ENCODE data around the gene NAB1. TPM values are rescaled to one million over a fixed set of nuclear protein-coding genes. Genes with fewer than 3 reads are reported as not detected.

Gene NAB1
- total RNA-seq, 1 donor from 2014 or later = 25.4 TPM

GRCh38 chr2:190636361-190636760, 12.5 kb upstream of the NAB1 start:
- no peak for TF ChIP-seq CTCF (IDR thresholded peaks at IDR 0.05; ENCODE audit: insufficient read depth, low read length, poor library complexity, severe bottlenecking)
- no peak for DNase-seq (ENCODE audit: low read depth)
- no peaks in the 10 kb centered on the region for H3K27me3 ChIP-seq (ENCODE audit: control insufficient read depth, insufficient read depth, low read length)
- no peak overlapping the region for H3K4me3 ChIP-seq (ENCODE audit: low read depth, low read length)
- H3K36me3 ChIP-seq (ENCODE audit: control insufficient read depth, insufficient read depth, low read length) = no peaks in the 10 kb centered on the region

- no peak for TF ChIP-seq CTCF (IDR thresholded peaks at IDR 0.05; ENCODE audit: insufficient read depth, low read length, poor library complexity, severe bottlenecking)
- H3K4me3 ChIP-seq (ENCODE audit: low read depth, low read length) = no peak overlapping the region
- no peak for DNase-seq (ENCODE audit: low read depth)
- H3K36me3 ChIP-seq (ENCODE audit: control insufficient read depth, insufficient read depth, low read length) = no peaks in the 10 kb centered on the region
- no peaks in the 10 kb centered on the region for H3K27me3 ChIP-seq (ENCODE audit: control insufficient read depth, insufficient read depth, low read length)
These were observed 11.6 kb upstream of the NAB1 start for GRCh38 chr2:190637281-190637734.

DNA sequence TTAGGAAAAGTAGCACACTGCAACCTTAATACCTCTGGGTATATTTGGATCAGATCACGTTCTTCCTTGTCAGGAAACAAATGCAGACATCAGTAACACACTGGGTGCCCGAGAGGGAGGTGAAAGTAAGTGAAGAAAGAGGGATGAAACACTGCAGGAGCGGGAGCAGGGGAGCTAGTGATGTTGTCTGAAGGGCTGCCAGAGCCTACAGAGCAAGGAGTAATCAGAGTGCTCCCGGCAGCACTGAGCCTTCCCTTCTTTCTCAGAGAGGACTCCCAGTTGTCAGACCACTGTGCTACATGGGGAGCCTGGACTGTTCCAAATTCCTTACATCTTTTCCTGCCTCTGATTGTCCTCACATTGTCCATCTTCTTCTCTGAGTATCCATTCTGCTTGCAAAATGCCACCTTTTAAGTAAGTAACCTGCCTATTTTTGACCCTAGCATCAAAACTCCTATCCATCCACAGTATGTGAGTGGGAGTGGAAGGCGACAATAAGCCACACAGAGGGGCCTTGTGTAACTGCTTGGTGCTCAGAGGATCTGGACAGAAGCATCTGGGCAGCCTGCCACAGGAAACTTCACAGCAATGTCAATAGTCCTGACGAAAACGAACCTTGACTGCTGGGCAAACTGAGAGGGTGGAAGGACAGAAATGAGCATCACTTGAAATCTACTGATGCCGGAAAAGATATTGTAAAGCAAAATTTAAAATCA, 10.8 kb upstream of the NAB1 start:
- DNase-seq (ENCODE audit: low read depth) = no peak
- Histone ChIP-seq H3K4me3 (ENCODE audit: low read depth, low read length) (no peak overlapping the region), H3K27me3 (ENCODE audit: control insufficient read depth, insufficient read depth, low read length) (no peaks in the 10 kb centered on the region), H3K36me3 (ENCODE audit: control insufficient read depth, insufficient read depth, low read length) (no peaks in the 10 kb centered on the region)
- TF ChIP-seq CTCF (IDR thresholded peaks at IDR 0.05; ENCODE audit: insufficient read depth, low read length, poor library complexity, severe bottlenecking) = no peak

- H3K36me3 ChIP-seq (ENCODE audit: control insufficient read depth, insufficient read depth, low read length) = no peaks in the 10 kb centered on the region
- no peak for DNase-seq (ENCODE audit: low read depth)
- TF ChIP-seq CTCF (IDR thresholded peaks at IDR 0.05; ENCODE audit: insufficient read depth, low read length, poor library complexity, severe bottlenecking) = no peak
- H3K27me3 ChIP-seq (ENCODE audit: control insufficient read depth, insufficient read depth, low read length) = no peaks in the 10 kb centered on the region
- no peak overlapping the region for H3K4me3 ChIP-seq (ENCODE audit: low read depth, low read length)
These were observed 8.8 kb upstream of the NAB1 start for GRCh38 chr2:190640117-190640516.

DNA sequence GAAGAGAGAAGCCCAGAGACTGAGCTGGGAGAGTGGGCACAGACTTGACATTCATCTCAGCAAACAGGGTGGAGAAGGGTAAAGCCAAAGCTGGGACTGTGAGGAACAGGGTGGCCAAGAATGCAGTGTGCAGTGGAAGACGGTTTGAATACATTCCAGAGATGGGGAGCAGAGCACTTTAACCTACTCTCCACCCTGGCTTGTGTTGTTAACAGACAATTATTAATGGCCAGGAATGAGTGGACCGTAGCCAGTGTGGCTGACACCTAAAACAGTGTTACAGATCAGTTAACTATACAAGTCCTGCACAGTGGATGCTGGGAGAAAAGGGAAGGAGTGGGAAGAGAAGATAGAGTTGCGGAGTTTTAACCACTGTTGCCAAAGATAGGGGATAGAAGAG, 7.4 kb upstream of the NAB1 start:
- no peak for TF ChIP-seq CTCF (IDR thresholded peaks at IDR 0.05; ENCODE audit: insufficient read depth, low read length, poor library complexity, severe bottlenecking)
- no peaks in the 10 kb centered on the region for H3K36me3 ChIP-seq (ENCODE audit: control insufficient read depth, insufficient read depth, low read length)
- H3K4me3 ChIP-seq (ENCODE audit: low read depth, low read length) = no peak overlapping the region
- no peaks in the 10 kb centered on the region for H3K27me3 ChIP-seq (ENCODE audit: control insufficient read depth, insufficient read depth, low read length)
- no peak for DNase-seq (ENCODE audit: low read depth)

Data from kidney epithelial cell (primary cell).